NOMO-1 treated with DMSO at 0.1 percent for 48 hours (cell line): ENCODE results near the gene MAMLD1.

Experiments used
- DNase-seq: peaks from one replicate; lab custom pipeline; 2025; ENCODE audit not compliant: unreplicated experiment; lab: John Stamatoyannopoulos, UW

MAMLD1 gene

GRCh38 chrX:150525061-150525919 is 162.2 kb downstream of the MAMLD1 start:
- DNase-seq = no peak

- DNase-seq = no peak
Observed at GRCh38 chrX:150526692-150527091, 163.6 kb downstream of the MAMLD1 start.

GRCh38 chrX:150527108-150527507 is 164.0 kb downstream of the MAMLD1 start:
- DNase-seq = peak; percentile 54

- DNase-seq = no peak
Observed at GRCh38 chrX:150529587-150529986, 166.5 kb downstream of the MAMLD1 start.

GRCh38 chrX:150530821-150531220 is 167.7 kb downstream of the MAMLD1 start:
- DNase-seq = no peak

GRCh38 chrX:150531467-150531866 is 168.3 kb downstream of the MAMLD1 start:
- DNase-seq = no peak

GRCh38 chrX:150533863-150534262 is 170.7 kb downstream of the MAMLD1 start:
- no peak for DNase-seq

- DNase-seq = no peak
Observed at GRCh38 chrX:150536455-150537116, 173.5 kb downstream of the MAMLD1 start.

- DNase-seq = no peak
Observed at GRCh38 chrX:150537851-150538250, 174.7 kb downstream of the MAMLD1 start.

GRCh38 chrX:150540965-150541364 is 177.8 kb downstream of the MAMLD1 start:
- no peak for DNase-seq

- DNase-seq = no peak
Observed at GRCh38 chrX:150542846-150543229, 179.7 kb downstream of the MAMLD1 start.

- DNase-seq = no peak
Observed at GRCh38 chrX:150543230-150544155, 180.4 kb downstream of the MAMLD1 start.

- no peak for DNase-seq
Observed at GRCh38 chrX:150544222-150544787, 181.2 kb downstream of the MAMLD1 start.

- no peak for DNase-seq
Observed at GRCh38 chrX:150544835-150545770, 182.0 kb downstream of the MAMLD1 start.

- DNase-seq = no peak
Observed at GRCh38 chrX:150546711-150547153, 183.6 kb downstream of the MAMLD1 start.

GRCh38 chrX:150547375-150548115 is 184.4 kb downstream of the MAMLD1 start:
- peak; percentile 12 for DNase-seq

- DNase-seq = no peak
Observed at GRCh38 chrX:150548251-150548650, 185.1 kb downstream of the MAMLD1 start.

- DNase-seq = no peak
Observed at GRCh38 chrX:150548684-150549083, 185.6 kb downstream of the MAMLD1 start.

GRCh38 chrX:150551963-150552362 is 188.8 kb downstream of the MAMLD1 start:
- no peak for DNase-seq
